ENCODE data around the gene KLF9. TPM values are rescaled to one million over a fixed set of nuclear protein-coding genes. Genes with fewer than 3 reads are reported as not detected.

Gene KLF9
- total RNA-seq, 2 experiments from 2014 or later: 16.2 TPM

DNA sequence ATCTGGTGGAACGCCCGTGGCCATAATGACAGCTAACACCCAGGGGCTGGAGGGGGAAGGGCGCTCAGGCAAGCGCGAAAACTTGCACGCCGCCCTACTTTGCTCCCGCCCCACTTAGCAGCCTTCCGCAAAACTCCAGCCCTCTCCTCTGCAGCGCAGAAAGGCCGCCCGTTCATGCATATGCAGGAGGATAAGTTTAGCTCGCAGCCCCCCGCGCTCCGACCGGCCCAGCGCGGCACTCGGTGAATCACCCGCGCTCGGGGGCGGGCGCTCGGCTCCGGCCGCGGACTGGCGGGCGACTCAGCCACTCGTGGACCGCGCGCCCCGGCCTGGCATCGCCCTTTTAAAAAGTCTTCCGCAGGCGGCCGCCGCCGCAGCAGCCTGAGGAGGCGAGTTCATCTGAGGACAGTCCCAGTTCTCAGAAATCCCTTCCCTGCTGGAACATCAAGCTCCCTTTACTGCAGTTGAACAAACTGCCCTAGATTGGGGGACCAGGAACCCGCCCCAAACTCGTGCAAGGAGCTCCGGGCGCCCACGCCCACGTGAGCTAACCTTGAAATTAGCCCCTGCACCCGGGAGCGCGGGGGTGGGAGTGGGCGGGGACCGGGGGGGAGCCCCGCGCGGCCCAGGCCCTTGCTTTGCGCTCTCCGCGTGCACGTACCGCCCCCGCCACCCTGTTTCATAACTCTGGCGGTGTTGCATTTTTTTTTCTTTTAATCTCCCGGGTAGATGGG lies 4.5 kb upstream of the KLF9 start:
- H3K36me3 Mint-ChIP-seq: no peaks in the 10 kb centered on the region
- H3K4me1 Mint-ChIP-seq: peaks cover 37% of the 10 kb centered on the region
- ATAC-seq (ENCODE audit: low read depth): peak; percentile 44
- peak overlapping the region; percentile 98 for H3K4me3 Mint-ChIP-seq
- H3K27me3 Mint-ChIP-seq: no peaks in the 10 kb centered on the region
- H3K9me3 Mint-ChIP-seq: no peaks in the 10 kb centered on the region
- H3K27ac Mint-ChIP-seq: peak overlapping the region; percentile 99
- POLR2A ChIA-PET: interaction anchor here (0.6 to 4.7 kb wide), 17 partner anchors 7 to 659 kb away, joined by 3 to 79 read pairs (median 6); partner anchors contain the start of genes PTAR1 and SMC5
- DNase-seq: peak; percentile 93

DNA sequence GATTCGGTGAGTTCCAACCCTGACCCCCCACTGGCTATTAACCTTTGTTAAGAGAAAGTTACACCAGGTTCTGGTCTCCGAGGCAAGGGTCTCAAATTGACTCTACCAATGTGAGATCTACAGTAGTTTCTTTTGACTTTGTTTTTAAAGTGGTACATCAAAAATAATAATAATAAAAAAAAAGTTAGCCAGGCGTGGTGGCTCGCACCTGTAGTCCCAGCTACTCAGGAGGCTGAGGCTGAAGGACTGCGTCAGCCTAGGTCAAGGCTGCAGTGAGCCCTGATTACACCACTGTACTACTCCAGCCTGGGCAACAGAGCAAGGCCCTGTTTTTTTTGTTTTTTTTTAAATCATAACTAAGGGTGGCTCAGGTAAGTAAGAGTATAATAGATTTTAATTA lies 1.0 kb upstream of the KLF9 start:
- Mint-ChIP-seq H3K4me3 (no peak overlapping the region), H3K27ac (no peak overlapping the region), H3K36me3 (peaks cover 5% of the 10 kb centered on the region), H3K4me1 (peaks cover 30% of the 10 kb centered on the region), H3K9me3 (no peaks in the 10 kb centered on the region), H3K27me3 (no peaks in the 10 kb centered on the region)
- DNase-seq (no peak), ATAC-seq (ENCODE audit: low read depth) (no peak)
- POLR2A ChIA-PET: interaction anchor here (1.5 kb wide), 1 partner anchor 187 kb away, joined by 8 read pairs; no protein-coding TSS in a partner anchor

DNA sequence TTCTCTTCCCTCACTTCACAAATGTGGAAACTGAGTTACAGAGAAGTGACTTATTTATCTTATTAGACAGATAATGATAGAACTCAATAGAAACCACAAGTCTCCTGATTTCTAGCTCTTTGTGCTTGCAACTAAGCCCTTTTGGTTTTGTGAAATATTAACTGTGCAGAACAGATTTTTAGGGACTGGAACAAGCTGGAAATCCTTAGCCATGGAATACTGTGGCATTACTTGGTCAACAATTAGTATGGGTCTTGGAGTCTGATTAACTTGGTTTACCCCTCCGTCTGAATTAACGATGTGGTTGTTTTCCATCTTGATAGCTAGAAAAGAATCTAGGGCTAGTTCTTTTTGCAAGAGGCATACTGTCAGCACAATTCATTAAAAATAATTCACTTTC lies 584 bp upstream of the KLF9 start:
- DNase-seq (no peak), ATAC-seq (ENCODE audit: low read depth) (no peak)
- no peaks in the 10 kb centered on the region for H3K9me3 Mint-ChIP-seq
- no peak overlapping the region for H3K27ac Mint-ChIP-seq
- POLR2A ChIA-PET: interaction anchor here (0.7 to 1.6 kb wide), 3 partner anchors 17 to 187 kb away, joined by 3 to 8 read pairs (median 7); no protein-coding TSS in a partner anchor
- peaks cover 5% of the 10 kb centered on the region for H3K36me3 Mint-ChIP-seq
- peak overlapping the region; percentile 97 for H3K4me3 Mint-ChIP-seq
- H3K27me3 Mint-ChIP-seq: no peaks in the 10 kb centered on the region
- H3K4me1 Mint-ChIP-seq: peaks cover 34% of the 10 kb centered on the region

DNA sequence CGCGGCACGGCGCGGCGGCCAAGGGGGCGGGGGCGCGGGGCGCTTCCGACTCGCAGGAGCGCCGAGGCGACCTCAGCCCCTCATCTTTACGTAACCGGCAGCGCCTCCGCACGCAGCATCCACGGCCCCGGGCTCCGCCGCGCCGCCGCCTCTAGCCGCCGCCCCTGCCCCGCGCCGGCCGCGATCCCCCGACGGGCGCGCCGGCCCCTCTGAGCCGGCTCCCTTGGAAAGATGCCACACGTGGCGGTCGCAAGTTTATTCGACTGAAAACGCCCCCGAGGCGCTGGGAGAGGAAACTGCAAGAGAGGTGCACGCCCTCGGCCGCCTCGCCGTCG lies 1.0 kb downstream of the KLF9 start:
- Mint-ChIP-seq H3K27me3 (no peaks in the 10 kb centered on the region), H3K4me3 (peak overlapping the region; percentile 97), H3K27ac (peak overlapping the region; percentile 100), H3K9me3 (no peaks in the 10 kb centered on the region), H3K36me3 (peaks cover 5% of the 10 kb centered on the region), H3K4me1 (peaks cover 40% of the 10 kb centered on the region)
- ATAC-seq (ENCODE audit: low read depth) (peak; percentile 26), DNase-seq (peak; percentile 85)
- POLR2A ChIA-PET: interaction anchor here (0.5 to 3.7 kb wide), 6 partner anchors 6 to 182 kb away, joined by 3 to 52 read pairs (median 8); no protein-coding TSS in a partner anchor

DNA sequence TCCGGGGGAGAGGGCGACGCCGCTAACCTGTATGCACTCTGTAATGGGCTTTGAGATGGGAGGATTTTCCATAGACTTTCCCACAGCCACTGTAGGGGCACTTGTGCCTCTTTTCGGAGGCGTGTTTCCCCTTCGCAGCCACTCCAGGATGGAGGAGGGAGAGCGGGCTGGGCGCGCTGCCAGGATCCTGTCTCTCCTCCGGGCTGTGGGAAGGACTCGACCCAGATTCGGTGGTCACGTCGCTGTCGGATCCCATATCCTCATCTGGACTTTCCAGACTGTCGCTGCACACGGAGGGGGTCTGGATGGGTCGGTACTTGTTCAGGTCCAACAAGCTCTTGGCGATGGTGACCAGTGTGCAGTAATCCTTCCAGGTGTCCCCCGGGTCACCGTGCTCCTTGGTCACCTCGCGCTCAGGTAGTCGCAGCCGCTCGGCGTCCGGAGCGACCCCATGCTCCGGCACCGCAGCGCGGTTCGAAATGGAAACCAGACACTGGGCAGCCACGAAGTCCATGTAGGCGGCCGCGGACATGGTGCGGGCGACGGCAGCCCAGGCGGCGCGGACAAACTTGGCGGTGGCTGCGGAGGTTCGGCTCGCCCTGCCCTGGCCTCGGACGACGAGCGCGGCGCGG lies 1.5 kb downstream of the KLF9 start:
- peaks cover 5% of the 10 kb centered on the region for H3K36me3 Mint-ChIP-seq
- POLR2A ChIA-PET: interaction anchor here (0.7 to 3.7 kb wide), 7 partner anchors 7 to 1352 kb away, joined by 3 to 52 read pairs (median 6); no protein-coding TSS in a partner anchor
- no peaks in the 10 kb centered on the region for H3K27me3 Mint-ChIP-seq
- H3K4me1 Mint-ChIP-seq: peaks cover 42% of the 10 kb centered on the region
- DNase-seq (peak; percentile 62), ATAC-seq (ENCODE audit: low read depth) (no peak)
- peak overlapping the region; percentile 98 for H3K27ac Mint-ChIP-seq
- H3K9me3 Mint-ChIP-seq: no peaks in the 10 kb centered on the region
- H3K4me3 Mint-ChIP-seq: peak overlapping the region; percentile 93

DNA sequence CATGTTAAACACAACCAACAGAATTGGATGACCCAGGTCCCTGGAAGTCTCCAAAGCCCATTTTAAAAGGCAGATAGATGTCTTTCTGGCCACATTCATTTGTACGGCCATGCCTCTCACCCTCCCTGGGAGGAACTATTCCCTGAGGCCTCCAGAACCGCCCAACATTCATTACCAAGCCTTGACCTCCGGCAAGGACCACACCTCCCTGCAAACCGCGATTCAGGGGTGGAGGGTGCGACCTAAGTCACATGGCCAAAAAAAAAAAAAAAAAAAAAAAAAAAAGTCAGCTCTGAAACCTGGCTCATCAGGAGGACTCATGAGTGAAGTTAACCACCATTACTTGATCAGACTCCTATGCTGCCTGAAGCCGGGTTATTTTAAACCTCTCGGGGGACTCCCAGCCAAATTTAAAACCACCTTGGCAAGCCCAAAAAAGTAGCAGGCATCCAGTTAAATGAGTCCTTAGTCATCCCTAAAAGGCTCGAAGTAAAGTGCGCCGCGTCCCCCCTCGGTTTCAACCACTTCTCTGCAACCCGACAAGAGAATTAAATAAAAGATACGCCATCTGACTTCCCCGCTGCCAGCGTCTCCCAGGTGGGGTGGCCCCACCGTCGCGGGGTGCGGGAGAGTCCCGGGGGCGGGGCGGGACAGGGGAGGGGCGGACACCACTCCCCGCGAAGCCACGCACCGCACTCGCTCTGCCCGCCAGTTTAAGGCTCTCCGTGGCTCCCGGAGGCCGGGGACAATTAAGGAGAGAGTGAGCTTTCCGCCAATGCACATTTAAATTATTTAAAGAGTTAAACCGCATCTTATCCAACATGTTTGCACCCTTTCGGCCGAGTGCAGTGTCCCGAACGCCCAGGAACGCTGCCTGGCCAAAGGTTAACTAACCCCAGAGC lies 2.3 kb downstream of the KLF9 start:
- H3K4me1 Mint-ChIP-seq: peaks cover 50% of the 10 kb centered on the region

DNA sequence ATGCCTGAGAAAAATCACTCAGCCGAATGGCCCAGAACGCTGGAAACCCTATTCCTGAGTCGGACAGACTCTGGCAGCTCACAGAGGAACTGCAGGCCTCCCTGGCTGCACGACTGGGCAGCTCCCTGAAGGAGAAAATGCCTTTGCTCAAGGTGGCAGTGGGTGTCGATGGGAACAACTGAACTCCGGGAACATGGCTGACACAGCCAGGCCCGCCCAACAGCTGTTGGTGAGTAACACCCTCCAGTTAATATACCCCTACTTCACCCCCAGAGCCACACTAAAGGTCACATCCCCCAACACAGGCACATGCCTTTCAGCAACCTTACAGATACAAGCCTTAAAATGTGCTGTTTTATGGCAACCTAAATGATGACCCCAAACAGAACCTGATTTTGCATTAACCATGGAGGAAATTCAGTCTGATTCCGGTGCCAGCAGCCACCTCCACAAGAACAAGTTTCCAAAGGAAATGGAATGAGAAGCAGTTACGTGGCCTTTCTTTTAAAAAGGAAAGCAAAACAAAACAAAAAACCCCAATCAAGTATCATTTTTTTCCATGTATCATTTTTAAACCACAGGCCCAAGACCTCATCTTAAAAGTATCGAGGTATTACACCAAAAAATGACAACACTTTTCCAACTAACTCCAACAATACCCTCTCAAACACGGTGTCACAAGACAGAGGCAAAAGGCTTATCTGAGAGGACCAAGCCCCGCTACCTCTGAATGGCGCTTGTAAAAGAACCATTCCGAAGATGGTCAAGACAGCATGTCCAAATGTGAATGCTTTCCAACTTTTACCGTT lies 3.1 kb downstream of the KLF9 start:
- Mint-ChIP-seq H3K4me3 (peak overlapping the region; percentile 93), H3K4me1 (peaks cover 56% of the 10 kb centered on the region), H3K9me3 (no peaks in the 10 kb centered on the region), H3K27me3 (no peaks in the 10 kb centered on the region), H3K36me3 (peaks cover 5% of the 10 kb centered on the region), H3K27ac (peak overlapping the region; percentile 98)
- POLR2A ChIA-PET: interaction anchor here (1.0 to 3.7 kb wide), 9 partner anchors 7 to 189 kb away, joined by 3 to 52 read pairs (median 5); no protein-coding TSS in a partner anchor
- DNase-seq: peak; percentile 48
- ATAC-seq (ENCODE audit: low read depth): no peak

More for the DNA sequence above, 2.3 kb downstream of the KLF9 start:
- peaks cover 5% of the 10 kb centered on the region for H3K36me3 Mint-ChIP-seq
- peak overlapping the region; percentile 93 for H3K4me3 Mint-ChIP-seq
- H3K9me3 Mint-ChIP-seq: no peaks in the 10 kb centered on the region
- POLR2A ChIA-PET: interaction anchor here (0.7 to 3.7 kb wide), 7 partner anchors 8 to 1353 kb away, joined by 3 to 52 read pairs (median 6); no protein-coding TSS in a partner anchor
- H3K27me3 Mint-ChIP-seq: no peaks in the 10 kb centered on the region
- peak overlapping the region; percentile 98 for H3K27ac Mint-ChIP-seq
- ATAC-seq (ENCODE audit: low read depth): peak; percentile 10
- peak; percentile 73 for DNase-seq

DNA sequence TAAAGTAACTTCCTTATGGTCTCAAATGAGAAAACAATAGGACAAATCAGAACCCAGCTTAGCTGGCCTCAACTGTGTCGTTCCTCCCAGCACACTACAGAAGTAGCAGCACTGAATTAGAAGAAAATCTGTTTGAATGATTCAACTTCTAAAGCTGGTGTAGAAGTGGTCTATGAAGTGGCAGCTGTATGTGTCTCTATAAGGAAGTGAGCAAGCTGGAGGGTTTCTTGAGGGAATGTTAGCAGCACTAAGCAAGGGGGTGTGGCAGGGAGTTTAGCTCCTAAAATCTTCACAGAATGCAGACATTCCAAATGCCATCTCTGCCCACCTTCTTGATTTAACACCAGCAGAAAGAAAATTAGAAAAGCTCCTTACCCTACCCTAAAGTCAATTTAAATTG lies 4.1 kb downstream of the KLF9 start:
- H3K9me3 Mint-ChIP-seq: no peaks in the 10 kb centered on the region
- H3K4me1 Mint-ChIP-seq: peaks cover 63% of the 10 kb centered on the region
- no peaks in the 10 kb centered on the region for H3K27me3 Mint-ChIP-seq
- peak overlapping the region; percentile 98 for H3K27ac Mint-ChIP-seq
- POLR2A ChIA-PET: interaction anchor here (1.0 to 3.7 kb wide), 4 partner anchors 9 to 190 kb away, joined by 3 to 52 read pairs (median 4); no protein-coding TSS in a partner anchor
- H3K4me3 Mint-ChIP-seq: peak overlapping the region; percentile 93
- peaks cover 5% of the 10 kb centered on the region for H3K36me3 Mint-ChIP-seq
- ATAC-seq (ENCODE audit: low read depth) (no peak), DNase-seq (no peak)

DNA sequence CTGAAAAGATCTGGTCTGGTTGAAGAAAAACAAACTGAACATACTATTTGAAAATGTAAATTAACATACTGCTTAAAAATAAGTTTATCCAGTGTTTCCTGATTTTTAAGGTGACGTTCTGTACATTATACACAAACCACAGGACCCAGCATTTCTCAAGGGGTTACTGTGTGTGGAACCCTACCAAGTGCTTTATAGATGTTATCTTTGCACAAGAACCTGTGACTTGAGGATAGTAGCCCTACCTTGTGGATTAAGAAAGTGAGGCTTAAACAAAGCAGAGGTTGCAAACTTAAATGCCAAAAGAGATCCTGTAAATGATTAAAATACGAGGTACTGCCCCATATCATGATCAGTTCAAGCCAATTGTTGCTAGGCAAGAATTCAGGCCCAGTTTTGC lies 4.7 kb downstream of the KLF9 start:
- DNase-seq (no peak), ATAC-seq (ENCODE audit: low read depth) (no peak)
- Mint-ChIP-seq H3K9me3 (no peaks in the 10 kb centered on the region), H3K27ac (peak overlapping the region; percentile 98), H3K27me3 (no peaks in the 10 kb centered on the region), H3K36me3 (peaks cover 5% of the 10 kb centered on the region), H3K4me1 (peaks cover 64% of the 10 kb centered on the region), H3K4me3 (peak overlapping the region; percentile 93)
- POLR2A ChIA-PET: interaction anchor here (1.1 to 6.6 kb wide), 4 partner anchors 8 to 153 kb away, joined by 3 to 52 read pairs (median 21); no protein-coding TSS in a partner anchor

DNA sequence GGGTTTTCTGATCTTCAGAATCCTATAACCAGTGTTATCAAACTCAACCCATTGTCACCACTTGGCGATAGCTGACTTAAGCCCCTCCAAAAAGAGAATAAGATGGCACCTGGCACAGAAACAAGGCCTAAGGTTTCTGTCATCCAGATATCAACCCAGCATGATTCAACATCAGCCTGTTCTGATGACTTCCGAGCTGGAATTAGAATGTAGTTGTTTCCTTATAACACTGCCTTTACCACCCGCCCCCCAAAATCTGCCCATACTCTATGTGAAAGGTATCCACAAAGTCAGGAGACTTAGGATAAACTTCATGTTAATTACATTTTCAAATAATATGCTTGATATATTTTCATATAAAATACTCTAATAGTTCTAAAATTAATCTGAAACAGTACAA lies 5.2 kb downstream of the KLF9 start:
- no peak overlapping the region for H3K27ac Mint-ChIP-seq
- no peaks in the 10 kb centered on the region for H3K9me3 Mint-ChIP-seq
- H3K36me3 Mint-ChIP-seq: peaks cover 5% of the 10 kb centered on the region
- no peaks in the 10 kb centered on the region for H3K27me3 Mint-ChIP-seq
- H3K4me1 Mint-ChIP-seq: peaks cover 61% of the 10 kb centered on the region
- DNase-seq (no peak), ATAC-seq (ENCODE audit: low read depth) (no peak)
- no peak overlapping the region for H3K4me3 Mint-ChIP-seq
- POLR2A ChIA-PET: interaction anchor here (6.6 kb wide), 1 partner anchor 10 kb away, joined by 39 read pairs; no protein-coding TSS in a partner anchor

DNA sequence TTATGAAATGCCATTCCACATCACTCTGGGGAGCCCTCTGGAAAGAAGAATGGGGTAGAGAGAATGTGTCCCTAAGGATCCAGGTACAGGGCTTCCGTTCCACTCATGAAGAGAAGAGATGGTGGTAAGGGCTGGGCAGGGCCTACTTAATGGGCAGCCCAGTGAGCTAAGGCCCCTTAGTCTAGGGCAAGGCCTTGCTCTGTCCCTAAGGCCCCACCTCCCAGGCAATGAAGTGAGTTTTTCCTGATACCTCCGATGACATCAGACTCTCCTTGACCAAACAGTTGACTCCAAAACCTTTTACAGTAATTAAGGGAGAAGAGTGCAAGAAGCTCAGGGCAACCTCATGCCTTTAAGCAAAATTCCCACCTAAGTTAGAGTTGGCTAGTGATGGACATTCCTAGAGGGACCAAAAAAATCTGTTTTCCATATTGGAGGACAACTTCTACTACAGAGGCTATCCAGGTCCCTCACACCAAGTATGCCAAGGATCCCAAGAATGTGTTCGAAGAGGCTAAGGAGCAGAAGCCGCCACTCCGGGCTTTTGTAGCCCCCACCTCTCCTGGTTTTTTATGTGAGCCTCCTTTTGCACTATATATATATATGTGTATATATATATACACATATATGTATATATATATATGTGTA lies 5.9 kb downstream of the KLF9 start:
- Mint-ChIP-seq H3K4me3 (no peak overlapping the region), H3K27me3 (no peaks in the 10 kb centered on the region), H3K27ac (no peak overlapping the region), H3K9me3 (no peaks in the 10 kb centered on the region), H3K4me1 (peaks cover 66% of the 10 kb centered on the region), H3K36me3 (peaks cover 5% of the 10 kb centered on the region)
- DNase-seq: no peak
- no peak for ATAC-seq (ENCODE audit: low read depth)
- POLR2A ChIA-PET: interaction anchor here (0.6 to 6.6 kb wide), 2 partner anchors 11 to 18 kb away, joined by 3 to 39 read pairs; no protein-coding TSS in a partner anchor
